Common myeloid progenitor, CD34-positive (primary cell): Measurements from ENCODE around the gene PBX4.

Experiments
- CTCF ChIA-PET: fragments of 350-600 bp; sonication (Branson Sonifier 250); formaldehyde crosslinking; loops from one replicate; lab custom pipeline; 2021; ENCODE audit warnings: antibody characterized with exemption; lab: Charles Lee
- POLR2A ChIA-PET: fragments of 350-600 bp; sonication (Branson Sonifier 250); formaldehyde crosslinking; loops from one replicate; lab custom pipeline; 2021; ENCODE audit warnings: antibody characterized with exemption; lab: Charles Lee
- DNase-seq, 3 donors: peaks; one replicate each; pipeline versions ENCODE4 v3.0.0 to v3.0.0-alpha.2; 2013
- H3K27ac ChIP-seq, 2 experiments: 1 replicate in 1 of 2; 2 replicates in 1 of 2; pipeline ENCODE4 v1.7.0; 2013; ENCODE audit warnings: inconsistent platforms in 2 of 2, low read length in 2 of 2, mild to moderate bottlenecking in 2 of 2, low read depth in 1 of 2, moderate library complexity in 1 of 2; ENCODE audit not compliant: severe bottlenecking in 2 of 2, insufficient read depth in 1 of 2, poor library complexity in 1 of 2
- H3K27me3 ChIP-seq, 5 experiments: replicated peaks in 2 of 5; 1 replicate in 3 of 5; 2 replicates in 2 of 5; pipeline versions ENCODE4 v1.6.1 to v1.7.0; 2013; ENCODE audit warnings: low read length in 4 of 5, mild to moderate bottlenecking in 2 of 5, moderate library complexity in 2 of 5, inconsistent platforms in 1 of 5; ENCODE audit not compliant: insufficient read depth in 5 of 5, control insufficient read depth in 4 of 5
- H3K36me3 ChIP-seq, 4 experiments: 1 replicate in 2 of 4; 2 replicates in 2 of 4; pipeline versions ENCODE4 v1.6.1 to v1.7.0; 2013; ENCODE audit warnings: low read length in 3 of 4, control low read depth in 1 of 4, mild to moderate bottlenecking in 1 of 4; ENCODE audit not compliant: control insufficient read depth in 4 of 4, insufficient read depth in 4 of 4
- H3K4me1 ChIP-seq, 4 experiments: 1 replicate in 3 of 4; 2 replicates in 1 of 4; pipeline versions ENCODE4 v1.6.1 to v1.7.1; 2013; ENCODE audit warnings: low read length in 3 of 4, mild to moderate bottlenecking in 3 of 4, control low read depth in 1 of 4, inconsistent platforms in 1 of 4, moderate library complexity in 1 of 4; ENCODE audit not compliant: control insufficient read depth in 4 of 4, insufficient read depth in 4 of 4; ENCODE audit errors: control extremely low read depth in 1 of 4
- H3K4me3 ChIP-seq, 7 experiments: 1 replicate in 4 of 7; 2 replicates in 3 of 7; pipeline versions ENCODE4 v1.5.1 to v1.7.0; 2013; ENCODE audit warnings: mild to moderate bottlenecking in 7 of 7, low read length in 6 of 7, moderate library complexity in 6 of 7, inconsistent platforms in 2 of 7, low read depth in 2 of 7, control low read depth in 1 of 7; ENCODE audit not compliant: insufficient read depth in 4 of 7, control insufficient read depth in 1 of 7; ENCODE audit errors: extremely low read depth in 1 of 7
- H3K9me3 ChIP-seq, 5 experiments: 1 replicate in 4 of 5; 2 replicates in 1 of 5; pipeline versions ENCODE4 v1.6.1 to v1.7.1; 2013; ENCODE audit warnings: low read length in 4 of 5, mild to moderate bottlenecking in 2 of 5, inconsistent platforms in 1 of 5, low read depth in 1 of 5, moderate library complexity in 1 of 5; ENCODE audit not compliant: control insufficient read depth in 4 of 5, insufficient read depth in 2 of 5; ENCODE audit errors: control extremely low read depth in 1 of 5
- WGBS: methylation state at CpG from one replicate; pipeline ENCODE4 v1.1.5; 2013; ENCODE audit not compliant: insufficient coverage; 5-methylcytosine and 5-hydroxymethylcytosine counted together

PBX4 gene

GRCh38 chr19:19531951-19532805, 86.3 kb downstream of the PBX4 start:
- CTCF ChIA-PET, result interaction anchor here (0.7 to 3.4 kb wide), 24 partner anchors 9 to 431 kb away, joined by 3 to 29 read pairs (median 5); partner anchors contain the start of gene GMIP
- Histone ChIP-seq H3K4me1 (peaks cover 0 to 6% (median 2%) of the 10 kb centered on the region in 4 experiments), H3K27ac (no peak overlapping the region), H3K4me3 (no peak overlapping the region), H3K27me3 (peaks cover 0 to 4% (median under 1%) of the 10 kb centered on the region in 5 experiments), H3K9me3 (no peaks in the 10 kb centered on the region), H3K36me3 (peaks cover 0 to 28% (median 15%) of the 10 kb centered on the region in 4 experiments)
- WGBS, result 38% methylated on average over 43 of the region's 48 CpGs
- DNase-seq, result peak; percentile 57 to 76 (median 71)
- POLR2A ChIA-PET, result interaction anchor here (1.5 kb wide), 1 partner anchor 112 kb away, joined by 6 read pairs; the partner anchor contains the start of gene GMIP

GRCh38 chr19:19530889-19531288, 87.6 kb downstream of the PBX4 start:
- CTCF ChIA-PET, result interaction anchor here (0.5 to 3.4 kb wide), 13 partner anchors 9 to 456 kb away, joined by 3 to 29 read pairs (median 5); partner anchors contain the start of gene GMIP
- H3K36me3 ChIP-seq, result peaks cover 0 to 32% (median 19%) of the 10 kb centered on the region in 4 experiments
- 99% methylated on average over 3 of the region's 4 CpGs for WGBS
- no peaks in the 10 kb centered on the region for H3K9me3 ChIP-seq
- POLR2A ChIA-PET, result interaction anchor here (0.6 kb wide), 1 partner anchor 421 kb away, joined by 4 read pairs; no protein-coding TSS in a partner anchor
- H3K27ac ChIP-seq, result no peak overlapping the region
- no peak for DNase-seq
- no peaks in the 10 kb centered on the region for H3K27me3 ChIP-seq
- peaks cover 0 to 13% (median 9%) of the 10 kb centered on the region in 4 experiments for H3K4me1 ChIP-seq
- H3K4me3 ChIP-seq, result no peak overlapping the region

- no peaks in the 10 kb centered on the region for H3K9me3 ChIP-seq
- ChIA-PET CTCF (interaction anchor here (0.5 to 3.4 kb wide), 10 partner anchors 10 to 456 kb away, joined by 3 to 23 read pairs (median 3); partner anchors contain the start of gene GMIP), POLR2A (interaction anchor here (0.6 kb wide), 1 partner anchor 421 kb away, joined by 4 read pairs; no protein-coding TSS in a partner anchor)
- no peak overlapping the region for H3K4me3 ChIP-seq
- no peaks in the 10 kb centered on the region for H3K27me3 ChIP-seq
- H3K4me1 ChIP-seq, result peaks cover 0 to 18% (median 9%) of the 10 kb centered on the region in 4 experiments
- peaks cover under 1 to 36% (median 21%) of the 10 kb centered on the region in 4 experiments for H3K36me3 ChIP-seq
- DNase-seq, result no peak
- WGBS, result 83% methylated on average over 5 of the region's 9 CpGs
- H3K27ac ChIP-seq, result no peak overlapping the region
These were observed 88.1 kb downstream of the PBX4 start for GRCh38 chr19:19530423-19530804.

- peaks cover 3 to 41% (median 23%) of the 10 kb centered on the region in 4 experiments for H3K36me3 ChIP-seq
- H3K9me3 ChIP-seq, result no peaks in the 10 kb centered on the region
- H3K27me3 ChIP-seq, result no peaks in the 10 kb centered on the region
- no peak overlapping the region for H3K27ac ChIP-seq
- no peak for DNase-seq
- H3K4me1 ChIP-seq, result peaks cover 0 to 23% (median 9%) of the 10 kb centered on the region in 4 experiments
- WGBS, result 96% methylated on average over 6 of the region's 11 CpGs
- POLR2A ChIA-PET, result no interaction called here
- H3K4me3 ChIP-seq, result no peak overlapping the region
- CTCF ChIA-PET, result interaction anchor here (0.7 to 3.4 kb wide), 11 partner anchors 11 to 430 kb away, joined by 3 to 23 read pairs (median 3); partner anchors contain the start of gene GMIP
These were observed 88.6 kb downstream of the PBX4 start for GRCh38 chr19:19529783-19530422.

- no peaks in the 10 kb centered on the region for H3K27me3 ChIP-seq
- no peak within 1 kb of the TSS for H3K4me3 ChIP-seq
- no peak for DNase-seq
- ChIA-PET POLR2A (no interaction called here), CTCF (interaction anchor here (0.9 to 1.7 kb wide), 7 partner anchors 12 to 431 kb away, joined by 3 to 5 read pairs (median 3); no protein-coding TSS in a partner anchor)
- H3K27ac ChIP-seq, result no peak within 1 kb of the TSS
- H3K4me1 ChIP-seq, result peaks cover 0 to 33% (median 11%) of the 10 kb centered on the region in 4 experiments
- WGBS, result 92% methylated on average over 33 of the region's 50 CpGs
- H3K36me3 ChIP-seq, result peaks cover 3 to 48% (median 29%) of the 10 kb centered on the region in 4 experiments
- H3K9me3 ChIP-seq, result no peaks in the 10 kb centered on the region
These were observed 89.6 kb downstream of the PBX4 start, which contains the start of gene YJEFN3 for GRCh38 chr19:19528721-19529490. Gene YJEFN3 (plus strand): TSS chr19:19528911. CDS start chr19:19528933, 22 bp downstream.
